ENCODE measurements around the gene PODXL2.

The PODXL2 gene

GRCh38 chr3:127686512-127686894 lies 57.5 kb downstream of the PODXL2 start:
- no peak for TF ChIP-seq CTCF (conservative IDR thresholded peaks at IDR 0.05; ENCODE audit: low read depth)
- H3K27ac ChIP-seq = no peak overlapping the region
- POLR2A ChIA-PET (ENCODE audit: low non-redundant PET) = no interaction called here
- CTCF ChIA-PET = no interaction called here
- DNase-seq (ENCODE audit: low spot score) = no peak

- DNase-seq (ENCODE audit: low spot score) = no peak
- ChIA-PET CTCF (no interaction called here), POLR2A (ENCODE audit: low non-redundant PET) (no interaction called here)
- no peak overlapping the region for H3K27ac ChIP-seq
- TF ChIP-seq CTCF (conservative IDR thresholded peaks at IDR 0.05; ENCODE audit: low read depth) = no peak
Observed at GRCh38 chr3:127687228-127687737, 58.3 kb downstream of the PODXL2 start.

GRCh38 chr3:127688022-127688415 lies 59.0 kb downstream of the PODXL2 start:
- ChIA-PET CTCF (interaction anchor here (0.5 kb wide), 1 partner anchor 283 kb away, joined by 3 read pairs; no protein-coding TSS in a partner anchor), POLR2A (ENCODE audit: low non-redundant PET) (no interaction called here)
- no peak for DNase-seq (ENCODE audit: low spot score)
- H3K27ac ChIP-seq = peak overlapping the region; percentile 98
- TF ChIP-seq CTCF (conservative IDR thresholded peaks at IDR 0.05; ENCODE audit: low read depth) = no peak

- peak overlapping the region; percentile 98 for H3K27ac ChIP-seq
Observed at GRCh38 chr3:127688416-127689265, 59.7 kb downstream of the PODXL2 start.

GRCh38 chr3:127689266-127689860 lies 60.4 kb downstream of the PODXL2 start:
- ChIA-PET POLR2A (ENCODE audit: low non-redundant PET) (no interaction called here), CTCF (interaction anchor here (0.8 to 1.2 kb wide), 2 partner anchors 114 to 305 kb away, joined by 5 read pairs; no protein-coding TSS in a partner anchor)
- no peak for TF ChIP-seq CTCF (conservative IDR thresholded peaks at IDR 0.05; ENCODE audit: low read depth)
- H3K27ac ChIP-seq = peak overlapping the region; percentile 98
- no peak for DNase-seq (ENCODE audit: low spot score)

More at GRCh38 chr3:127688416-127689265, 59.7 kb downstream of the PODXL2 start:
- ChIA-PET CTCF (interaction anchor here (0.5 to 1.2 kb wide), 3 partner anchors 114 to 305 kb away, joined by 3 to 5 read pairs (median 5); no protein-coding TSS in a partner anchor), POLR2A (ENCODE audit: low non-redundant PET) (no interaction called here)
- no peak for TF ChIP-seq CTCF (conservative IDR thresholded peaks at IDR 0.05; ENCODE audit: low read depth)
- DNase-seq (ENCODE audit: low spot score) = no peak

GRCh38 chr3:127690106-127690505 lies 61.1 kb downstream of the PODXL2 start:
- POLR2A ChIA-PET (ENCODE audit: low non-redundant PET) = no interaction called here
- no peak for TF ChIP-seq CTCF (conservative IDR thresholded peaks at IDR 0.05; ENCODE audit: low read depth)
- peak; percentile 69 for DNase-seq (ENCODE audit: low spot score)
- CTCF ChIA-PET = interaction anchor here (1.2 kb wide), 1 partner anchor 115 kb away, joined by 5 read pairs; no protein-coding TSS in a partner anchor
- H3K27ac ChIP-seq = peak overlapping the region; percentile 98
